ENCODE data around the gene SERF1A.
"Not testable (repeated sequence)": the region's sequence is repeated elsewhere in the genome, so short reads cannot be mapped to it uniquely, and the experiment has no call there.

The SERF1A gene

DNA sequence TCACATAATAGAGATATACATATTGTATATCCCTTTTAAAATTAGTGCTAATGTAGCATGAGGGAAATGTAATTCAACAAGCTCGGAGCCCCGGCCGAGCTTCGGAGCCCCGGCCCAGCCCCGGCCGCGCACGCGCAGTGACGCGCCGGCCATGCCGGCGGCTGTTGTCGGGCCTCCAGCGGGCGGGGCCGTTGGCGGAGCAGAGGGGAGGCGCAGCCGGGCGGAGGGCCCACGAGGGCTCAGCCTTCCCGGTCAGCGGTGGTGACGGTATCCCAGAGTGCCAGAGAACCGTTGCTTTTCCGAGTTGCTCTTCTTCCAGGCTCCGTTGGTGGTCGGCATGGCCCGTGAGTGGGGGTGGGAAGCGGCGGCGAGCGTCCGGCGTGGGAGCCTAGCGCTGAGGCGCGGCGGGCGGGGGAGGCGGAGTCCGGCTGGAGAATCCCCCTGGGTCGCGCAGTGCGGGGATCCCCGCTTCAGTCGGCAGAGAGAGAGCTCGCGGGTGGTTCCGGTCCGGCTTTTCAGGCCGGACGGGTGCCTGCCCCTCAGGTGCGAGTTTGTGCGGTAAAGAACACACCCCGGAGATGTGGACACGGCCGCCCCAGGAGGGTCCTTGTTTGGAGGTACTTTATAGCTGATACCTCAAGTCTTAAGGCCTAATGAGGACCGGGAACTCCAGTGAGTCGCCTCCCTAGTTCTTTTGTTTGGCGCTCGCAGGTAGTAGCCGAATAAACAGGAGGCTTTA lies at the start of gene SERF1A:
SERF1A (plus strand) TSS at position 137 of the 739 bp plus-strand sequence; CDS start at position 338, 201 bp downstream.
- DNase-seq, result not testable (repeated sequence)

- DNase-seq, result not testable (repeated sequence)
These were observed 33.7 kb upstream of the SERF1A start for GRCh38 chr5:70866778-70867177.

- not testable (repeated sequence) for DNase-seq
These were observed 29.8 kb upstream of the SERF1A start for GRCh38 chr5:70870626-70871025.

DNA sequence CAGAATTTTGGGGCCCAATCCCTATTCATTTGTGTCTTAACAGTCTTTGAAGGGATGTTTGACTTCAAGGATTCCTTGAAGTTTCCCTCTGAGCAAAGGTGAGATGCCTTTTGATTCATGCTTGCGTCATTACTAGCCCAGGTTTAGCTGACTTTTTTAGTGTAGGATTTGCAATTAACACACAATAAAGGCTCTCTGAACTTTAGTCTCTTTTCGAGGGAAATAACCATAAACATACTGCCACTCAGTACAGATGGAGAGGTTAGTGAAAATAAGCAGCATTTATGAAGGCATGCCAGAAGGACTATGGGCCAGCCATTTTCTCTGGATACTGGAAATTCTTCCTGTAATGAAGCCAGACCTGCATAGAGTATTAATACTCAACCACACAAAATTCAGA lies 4.4 kb upstream of the SERF1A start:
- not testable (repeated sequence) for DNase-seq

DNA sequence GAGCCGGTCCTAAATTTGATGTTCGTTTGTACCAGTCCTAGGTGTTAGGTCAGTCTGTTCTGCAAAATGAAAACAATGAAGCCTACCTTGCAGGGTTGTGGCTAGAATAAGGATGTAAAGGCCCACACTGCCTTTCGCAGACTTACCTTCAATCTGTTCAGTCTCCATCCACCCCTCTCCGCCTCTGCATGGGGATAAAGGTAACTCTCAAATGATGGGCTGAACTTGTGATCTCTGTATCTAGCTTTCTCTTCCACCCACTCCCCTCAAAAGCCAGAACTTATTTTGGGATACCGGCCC lies 753 bp downstream of the SERF1A start:
- DNase-seq, result not testable (repeated sequence)

- not testable (repeated sequence) for DNase-seq
These were observed 6.2 kb downstream of the SERF1A start for GRCh38 chr5:70906624-70907023.

GRCh38 chr5:70916829-70917228 lies 16.4 kb downstream of the SERF1A start:
- DNase-seq, result not testable (repeated sequence)

DNA sequence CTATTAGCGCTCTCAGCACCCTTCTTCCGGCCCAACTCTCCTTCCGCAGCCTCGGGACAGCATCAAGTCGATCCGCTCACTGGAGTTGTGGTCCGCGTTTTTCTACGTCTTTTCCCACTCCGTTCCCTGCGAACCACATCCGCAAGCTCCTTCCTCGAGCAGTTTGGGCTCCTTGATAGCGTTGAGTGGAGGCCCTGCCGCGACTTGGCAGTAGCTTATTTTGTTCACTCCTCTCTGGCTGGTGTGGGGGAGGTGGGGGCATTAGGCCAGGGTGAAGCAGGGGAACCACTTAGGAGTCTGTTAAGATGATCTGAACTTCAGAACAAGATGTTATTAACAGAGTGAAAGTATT lies 24.7 kb downstream of the SERF1A start:
- not testable (repeated sequence) for DNase-seq

DNA sequence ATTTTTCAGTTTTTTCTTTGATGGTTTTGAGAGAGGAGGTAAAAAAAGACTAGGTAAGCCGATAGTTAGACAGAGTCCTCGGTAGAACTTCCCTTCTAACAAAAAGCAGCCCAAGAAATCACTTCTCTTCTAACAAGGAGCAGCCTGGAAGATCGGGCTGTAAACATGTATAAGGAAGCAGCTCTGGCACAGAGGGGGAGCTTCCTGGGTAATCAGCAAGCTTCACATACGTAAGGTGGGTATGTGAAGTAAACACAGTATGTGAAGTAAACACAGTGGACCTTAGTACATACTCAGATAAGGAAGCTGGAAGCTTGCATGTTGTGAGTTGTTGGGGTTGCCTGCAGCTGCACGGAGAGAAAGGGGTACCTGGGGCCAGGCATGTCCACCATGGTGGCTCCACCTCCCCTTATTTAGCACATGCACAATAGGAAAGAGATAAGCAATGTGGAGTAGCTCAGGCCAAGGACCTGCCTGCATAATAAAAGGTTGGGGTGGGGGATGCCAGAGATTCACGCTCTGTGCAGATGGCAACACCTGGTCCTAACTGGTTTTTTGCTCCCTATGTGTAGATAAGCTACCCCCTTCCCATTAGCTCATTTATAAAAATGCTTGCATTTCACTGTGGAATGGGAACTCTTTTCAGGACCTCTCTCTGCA lies 31.4 kb downstream of the SERF1A start:
- DNase-seq, result not testable (repeated sequence)

GRCh38 chr5:70932560-70932959 lies 32.1 kb downstream of the SERF1A start:
- not testable (repeated sequence) for DNase-seq

- DNase-seq, result not testable (repeated sequence)
These were observed 52.6 kb downstream of the SERF1A start for GRCh38 chr5:70953068-70953467.

All from DMS79 (cell line).